Putamen (tissue), 1 donor: Measurements from ENCODE around the gene RAB5B.
"Not testable (repeated sequence)": the region's sequence is repeated elsewhere in the genome, so short reads cannot be mapped to it uniquely, and the experiment has no call there.

Experiments
- DNase-seq: peaks from one replicate; pipeline ENCODE4 v3.0.0-alpha.2; 2016; ENCODE audit warnings: low spot score

Gene RAB5B

GRCh38 chr12:56014205-56014604, 40.3 kb downstream of the RAB5B start:
- no peak for DNase-seq

GRCh38 chr12:56017181-56017580, 43.3 kb downstream of the RAB5B start:
- peak; percentile 66 for DNase-seq

- DNase-seq, result no peak
These were observed 44.5 kb downstream of the RAB5B start for GRCh38 chr12:56018356-56018755.

GRCh38 chr12:56020423-56021184, 46.7 kb downstream of the RAB5B start, which contains the start of gene IKZF4:
TSS of gene IKZF4 (plus strand) at chr12:56021043. CDS start at chr12:56021494, 451 bp downstream.
- DNase-seq, result no peak

- no peak for DNase-seq
These were observed 48.1 kb downstream of the RAB5B start for GRCh38 chr12:56021889-56022497.

- no peak for DNase-seq
These were observed 54.8 kb downstream of the RAB5B start for GRCh38 chr12:56028511-56029165.

- DNase-seq, result no peak
These were observed 55.3 kb downstream of the RAB5B start for GRCh38 chr12:56029166-56029519.

GRCh38 chr12:56029666-56030293, 55.9 kb downstream of the RAB5B start:
- no peak for DNase-seq

GRCh38 chr12:56031987-56032386, 58.1 kb downstream of the RAB5B start:
- no peak for DNase-seq

- DNase-seq, result no peak
These were observed 60.9 kb downstream of the RAB5B start for GRCh38 chr12:56034586-56035332.

GRCh38 chr12:56037161-56037560, 63.3 kb downstream of the RAB5B start:
- DNase-seq, result no peak

- no peak for DNase-seq
These were observed 64.3 kb downstream of the RAB5B start for GRCh38 chr12:56038022-56038655.

- no peak for DNase-seq
These were observed 66.3 kb downstream of the RAB5B start for GRCh38 chr12:56040151-56040550.

- DNase-seq, result no peak
These were observed 67.2 kb downstream of the RAB5B start for GRCh38 chr12:56040963-56041551.

- peak; percentile 98 for DNase-seq
These were observed 67.9 kb downstream of the RAB5B start, which contains the start of gene RPS26 for GRCh38 chr12:56041552-56042429. TSS of gene RPS26 (plus strand) at chr12:56041918. CDS start at chr12:56042167, 249 bp downstream.

- not testable (repeated sequence) for DNase-seq
These were observed 68.5 kb downstream of the RAB5B start for GRCh38 chr12:56042430-56042813.

- no peak for DNase-seq
These were observed 69.0 kb downstream of the RAB5B start for GRCh38 chr12:56042843-56043242.
